CD4-positive, alpha-beta T cell (primary cell): ENCODE measurements around the gene ADO. TPM values are rescaled to one million over a fixed set of nuclear protein-coding genes. Genes with fewer than 3 reads are reported as not detected.

Source experiments
- ATAC-seq: fragments of 200-7000 bp; cut with Tn5 transposase; one replicate; pipeline ENCODE4 v1.10.0; 2022; ENCODE audit warnings: mild to moderate bottlenecking; ENCODE audit not compliant: poor library complexity
- CTCF ChIA-PET: fragments of 350-600 bp; sonication (Branson Sonifier 250); formaldehyde crosslinking; loops from one replicate; lab custom pipeline; 2021; ENCODE audit warnings: antibody characterized with exemption, inconsistent platforms; lab: Charles Lee
- POLR2A ChIA-PET: fragments of 350-600 bp; sonication (Branson Sonifier 250); formaldehyde crosslinking; loops from one replicate; lab custom pipeline; 2021; ENCODE audit warnings: antibody characterized with exemption, inconsistent platforms; lab: Charles Lee
- DNase-seq, 14 experiments: peaks; one replicate each; pipeline ENCODE4 v3.0.0-alpha.2; 2013 to 2020; ENCODE audit warnings: mixed read lengths in 2 of 14
- H3K27ac ChIP-seq, 2 donors: one replicate each; pipeline versions ENCODE4 v1.5.1 to v1.7.0; 2013; ENCODE audit warnings: low read length in 2 of 2, low read depth in 1 of 2, mild to moderate bottlenecking in 1 of 2
- H3K27me3 ChIP-seq, 2 experiments: 1 replicate in 1 of 2; 2 replicates in 1 of 2; pipeline versions ENCODE4 v1.6.1 to v1.7.0; 2013; ENCODE audit warnings: low read length in 2 of 2, control low read depth in 1 of 2, mild to moderate bottlenecking in 1 of 2, moderate library complexity in 1 of 2; ENCODE audit not compliant: insufficient read depth in 2 of 2, control insufficient read depth in 1 of 2
- H3K36me3 ChIP-seq: one replicate; pipeline ENCODE4 v1.6.1; 2013; ENCODE audit warnings: low read length, control low read depth; ENCODE audit not compliant: insufficient read depth
- H3K4me1 ChIP-seq: one replicate; pipeline ENCODE4 v1.6.1; 2013; ENCODE audit warnings: low read length, control low read depth; ENCODE audit not compliant: insufficient read depth
- H3K4me3 ChIP-seq: one replicate; pipeline ENCODE4 v1.5.1; 2013; ENCODE audit warnings: mild to moderate bottlenecking, low read length, moderate library complexity
- H3K9me3 ChIP-seq, 2 experiments: 1 replicate in 1 of 2; 2 replicates in 1 of 2; pipeline versions ENCODE4 v1.6.1 to v1.7.0; 2013; ENCODE audit warnings: low read length in 2 of 2, mild to moderate bottlenecking in 2 of 2, control low read depth in 1 of 2, moderate library complexity in 1 of 2; ENCODE audit not compliant: control insufficient read depth in 1 of 2, insufficient read depth in 1 of 2
- H3K27ac Mint-ChIP-seq: one replicate; pipeline ENCODE4 v1.8.0; 2020; ENCODE audit warnings: mixed read lengths
- H3K27me3 Mint-ChIP-seq: one replicate; pipeline ENCODE4 v1.8.0; 2021; ENCODE audit warnings: mixed read lengths
- H3K36me3 Mint-ChIP-seq: one replicate; pipeline ENCODE4 v1.8.0; 2021; ENCODE audit warnings: low read depth, mixed read lengths
- H3K4me1 Mint-ChIP-seq: one replicate; pipeline ENCODE4 v1.8.0; 2021; ENCODE audit warnings: low read depth, mixed read lengths
- H3K4me3 Mint-ChIP-seq: one replicate; pipeline ENCODE4 v1.8.0; 2020; ENCODE audit warnings: mild to moderate bottlenecking, mixed read lengths
- H3K9me3 Mint-ChIP-seq: one replicate; pipeline ENCODE4 v1.8.0; 2020; ENCODE audit warnings: mixed read lengths
- CTCF ChIP-seq: fragments of 200-600 bp; IDR thresholded peaks from one replicate; pipeline ENCODE4 v1.8.0; 2022; ENCODE audit warnings: antibody characterized with exemption, mild to moderate bottlenecking
- intact Hi-C, 2 experiments: fragments of 100-400 bp; cut with DNase I in 1 of 2; cut with micrococcal nuclease in 1 of 2; formaldehyde crosslinking; loops; one replicate each; pipeline versions ENCODE4 v1.15.1 to v1.9.0; 2023 to 2025; cut with DNase I, micrococcal nuclease
- total RNA-seq, 174 experiments: library from RNA in 2 of 174; stranded (reverse) in 2 of 174; gene quantifications; one replicate each; pipeline ENCODE4 v1.2.3 and lab custom pipeline; 2021 to 2026

The ADO gene
- total RNA-seq, 2 experiments from 2014 or later, result 14.3 to 15.9 TPM

- intact Hi-C loops, result loop anchor here (10.0 kb wide), 3 partner anchors 287 to 907 kb away; partner anchors contain the start of gene ARID5B (in 1 of the 2)
- DNase-seq (peak in 3 of 14 experiments; percentile 14 to 47 (median 45)), ATAC-seq (no peak)
- Histone ChIP-seq H3K27me3 (peaks cover 8 to 14% of the 10 kb centered on the region in 2 experiments), H3K4me1 (peaks cover 35% of the 10 kb centered on the region), H3K27ac (no peak overlapping the region), H3K9me3 (no peaks in the 10 kb centered on the region), H3K4me3 (no peak overlapping the region), H3K36me3 (peaks cover 2% of the 10 kb centered on the region)
- peaks cover 16% of the 10 kb centered on the region for H3K27me3 Mint-ChIP-seq
- peaks cover 30% of the 10 kb centered on the region for H3K36me3 Mint-ChIP-seq
- ChIA-PET POLR2A (interaction anchor here (0.6 to 0.9 kb wide), 2 partner anchors 171 to 174 kb away, joined by 3 to 4 read pairs; no protein-coding TSS in a partner anchor), CTCF (interaction anchor here (0.6 kb wide), 1 partner anchor 26 kb away, joined by 3 read pairs; no protein-coding TSS in a partner anchor)
- H3K27ac Mint-ChIP-seq, result peak overlapping the region; percentile 68
- peaks cover 81% of the 10 kb centered on the region for H3K4me1 Mint-ChIP-seq
- TF ChIP-seq CTCF, result no peak
- H3K9me3 Mint-ChIP-seq, result no peaks in the 10 kb centered on the region
- H3K4me3 Mint-ChIP-seq, result peak overlapping the region; percentile 73
These were observed 6.8 kb downstream of the ADO start for GRCh38 chr10:62811159-62811875.

- POLR2A ChIA-PET, result no interaction called here
- CTCF ChIA-PET, result no interaction called here
- Histone ChIP-seq H3K27me3 (peaks cover 8 to 14% of the 10 kb centered on the region in 2 experiments), H3K4me1 (peaks cover 41% of the 10 kb centered on the region), H3K36me3 (no peaks in the 10 kb centered on the region), H3K9me3 (no peaks in the 10 kb centered on the region), H3K27ac (no peak overlapping the region), H3K4me3 (no peak overlapping the region)
- Mint-ChIP-seq H3K4me3 (peak overlapping the region; percentile 62), H3K27ac (no peak overlapping the region), H3K4me1 (peaks cover 71% of the 10 kb centered on the region), H3K27me3 (peaks cover 21% of the 10 kb centered on the region), H3K9me3 (no peaks in the 10 kb centered on the region), H3K36me3 (peaks cover 21% of the 10 kb centered on the region)
- no peak for ATAC-seq
- intact Hi-C loops, result loop anchor here (10.0 kb wide), 3 partner anchors 288 to 908 kb away; partner anchors contain the start of gene ARID5B (in 1 of the 2)
- DNase-seq, result no peak
- TF ChIP-seq CTCF, result no peak
These were observed 8.3 kb downstream of the ADO start for GRCh38 chr10:62812672-62813439.

- no peak for TF ChIP-seq CTCF
- no peak overlapping the region for H3K27ac ChIP-seq
- DNase-seq, result peak in 1 of 14 experiments; percentile 27
- Mint-ChIP-seq H3K9me3 (no peaks in the 10 kb centered on the region), H3K27me3 (peaks cover 26% of the 10 kb centered on the region), H3K4me3 (peak overlapping the region; percentile 82), H3K4me1 (peaks cover 70% of the 10 kb centered on the region), H3K36me3 (peaks cover 15% of the 10 kb centered on the region), H3K27ac (peak overlapping the region; percentile 27)
- no peak overlapping the region for H3K4me3 ChIP-seq
- no peaks in the 10 kb centered on the region for H3K9me3 ChIP-seq
- H3K27me3 ChIP-seq, result peaks cover 12 to 17% of the 10 kb centered on the region in 2 experiments
- CTCF ChIA-PET, result no interaction called here
- intact Hi-C loops, result loop anchor here (10.0 kb wide), 3 partner anchors 289 to 909 kb away; partner anchors contain the start of gene ARID5B (in 1 of the 2)
- H3K36me3 ChIP-seq, result no peaks in the 10 kb centered on the region
- no peak for ATAC-seq
- POLR2A ChIA-PET, result interaction anchor here (1.3 to 1.5 kb wide), 2 partner anchors 34 to 319 kb away, joined by 3 to 5 read pairs; partner anchors contain the start of gene NRBF2
- H3K4me1 ChIP-seq, result peaks cover 47% of the 10 kb centered on the region
These were observed 8.9 kb downstream of the ADO start for GRCh38 chr10:62813453-62813852.
